Activated naive CD8-positive, alpha-beta T cell treated with anti-CD3 and anti-CD28 coated beads, Interleukin-2, amount 50 U/mL, for 16 hours (primary cell): ENCODE results near the gene ACOT4.
A peak's percentile ranks its signal among the peaks of the same experiment; 100 is the strongest.
"Not testable (repeated sequence)": the region's sequence is repeated elsewhere in the genome, so short reads cannot be mapped to it uniquely, and the experiment has no call there.

Experiments used
- DNase-seq: peaks from one replicate; pipeline ENCODE4 v3.0.0-alpha.2; 2020; ENCODE audit warnings: low read depth, low spot score

The ACOT4 gene

GRCh38 chr14:73633116-73634010 is 41.7 kb downstream of the ACOT4 start:
- DNase-seq: peak; percentile 34

- DNase-seq: no peak
These were observed 42.5 kb downstream of the ACOT4 start for GRCh38 chr14:73634011-73634833.

- DNase-seq: not testable (repeated sequence)
These were observed 44.7 kb downstream of the ACOT4 start for GRCh38 chr14:73636355-73636754.

- no peak for DNase-seq
These were observed 46.2 kb downstream of the ACOT4 start for GRCh38 chr14:73637830-73638229.

- no peak for DNase-seq
These were observed 49.2 kb downstream of the ACOT4 start for GRCh38 chr14:73640796-73641365.

- peak; percentile 79 for DNase-seq
These were observed 53.0 kb downstream of the ACOT4 start, which contains the start of gene DNAL1 for GRCh38 chr14:73644531-73645247. Gene DNAL1, plus strand, starts transcription at chr14:73644986. Its CDS starts 54 bp downstream, at chr14:73645040.

GRCh38 chr14:73645248-73645610 is 53.6 kb downstream of the ACOT4 start:
- no peak for DNase-seq
